Brain microvascular endothelial cell (primary cell): ENCODE results near the gene NTN4.

Experiments used
- DNase-seq: peaks from one replicate; pipeline ENCODE4 v3.0.0-alpha.2; 2020
- H3K27ac ChIP-seq: fragments of 250-450 bp; sonication (Bioruptor Pico); 2 replicates; pipeline ENCODE4 v1.5.1; 2020; ENCODE audit warnings: mild to moderate bottlenecking, moderate library complexity
- H3K27me3 ChIP-seq: fragments of 250-450 bp; sonication (Bioruptor Pico); replicated peaks from 2 replicates; pipeline ENCODE4 v1.5.1; 2020; ENCODE audit warnings: mild to moderate bottlenecking
- H3K36me3 ChIP-seq: fragments of 250-450 bp; sonication (Bioruptor Pico); replicated peaks from 2 replicates; pipeline ENCODE4 v1.5.1; 2020; ENCODE audit warnings: mild to moderate bottlenecking
- H3K4me3 ChIP-seq: 2 replicates; pipeline ENCODE4 v1.5.1; 2011; ENCODE audit warnings: low read depth, mild to moderate bottlenecking, control low read depth, low read length, moderate library complexity
- CTCF ChIP-seq: IDR thresholded peaks from 2 replicates; pipeline ENCODE4 v1.5.1; 2011; ENCODE audit warnings: low read depth, mild to moderate bottlenecking, moderate library complexity, low read length, control low read depth, inconsistent platforms; ENCODE audit errors: missing control alignments
- in situ Hi-C: cut with HindIII; loops from 2 replicates; pipeline ENCODE4 v1.10.0; 2017; ENCODE audit warnings: low sequenced_read_pairs, low pct_ligation_motif_present

The NTN4 gene

GRCh38 chr12:95608252-95609033 is 182.1 kb downstream of the NTN4 start:
- Histone ChIP-seq H3K4me3 (no peak overlapping the region), H3K27me3 (no peaks in the 10 kb centered on the region), H3K27ac (peak overlapping the region; percentile 93), H3K36me3 (no peaks in the 10 kb centered on the region)
- in situ Hi-C loops: loop anchor here (25.0 kb wide), 1 partner anchor 204 kb away; no protein-coding TSS in a partner anchor
- no peak for TF ChIP-seq CTCF
- peak; percentile 83 for DNase-seq
